ENCODE measurements around the gene KIF26B. TPM values are rescaled to one million over a fixed set of nuclear protein-coding genes. Genes with fewer than 3 reads are reported as not detected.

The KIF26B gene
- total RNA-seq, 1 donor from 2014 or later = 2.1 TPM

DNA sequence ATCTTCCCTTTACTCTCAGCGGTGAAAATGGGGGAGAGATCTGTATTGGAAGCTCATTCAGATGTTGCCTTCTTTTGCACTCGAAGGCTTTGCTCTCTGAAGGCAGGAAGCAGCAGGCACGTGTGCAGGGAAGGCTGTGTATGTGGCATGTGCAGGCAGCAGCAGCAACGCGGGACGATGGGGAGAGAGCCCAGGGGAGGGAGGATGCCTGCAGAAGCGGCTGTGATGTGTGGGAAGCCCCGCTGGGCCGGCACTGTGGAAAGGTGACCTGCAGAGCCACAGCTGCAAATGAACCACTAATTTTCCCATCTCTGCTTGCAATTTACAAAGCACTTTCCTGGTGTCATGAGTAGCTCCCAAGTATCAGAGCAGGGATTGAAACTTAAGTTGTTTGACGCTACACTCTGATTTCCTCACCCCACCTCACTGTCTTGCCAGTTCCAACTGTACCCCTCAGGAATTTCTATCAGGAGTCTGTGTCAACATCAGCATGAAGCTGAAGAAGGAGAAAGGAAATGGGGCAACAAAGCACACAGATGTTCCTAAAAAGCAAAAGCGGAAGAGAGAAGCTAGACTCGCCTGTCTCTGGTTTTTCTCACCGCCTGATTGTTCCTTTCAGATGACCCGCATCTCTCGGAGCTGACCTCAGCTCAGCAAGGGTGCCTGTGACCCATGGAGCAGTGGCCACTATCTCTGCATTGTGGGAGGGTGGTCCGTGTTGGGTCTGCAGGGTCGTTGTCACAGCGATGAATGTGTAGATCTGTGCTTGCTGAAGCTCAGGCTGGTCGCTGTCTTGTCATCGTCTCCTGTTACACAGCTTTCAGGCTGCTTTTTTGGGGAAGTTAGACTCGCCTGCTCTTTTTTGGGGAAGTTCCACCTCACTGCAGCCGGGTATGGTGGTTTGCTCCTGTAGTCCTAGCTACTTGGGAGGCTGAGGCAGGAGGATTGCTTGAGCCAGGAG, 156.1 kb downstream of the KIF26B start:
- no peaks in the 10 kb centered on the region for H3K36me3 ChIP-seq (ENCODE audit: control insufficient read depth, insufficient read depth, low read length)
- DNase-seq (ENCODE audit: low read depth) (no peak), FAIRE-seq (no peak)
- H3K4me3 ChIP-seq (ENCODE audit: low read depth, low read length) = no peak overlapping the region
- TF ChIP-seq, protein P1, sequence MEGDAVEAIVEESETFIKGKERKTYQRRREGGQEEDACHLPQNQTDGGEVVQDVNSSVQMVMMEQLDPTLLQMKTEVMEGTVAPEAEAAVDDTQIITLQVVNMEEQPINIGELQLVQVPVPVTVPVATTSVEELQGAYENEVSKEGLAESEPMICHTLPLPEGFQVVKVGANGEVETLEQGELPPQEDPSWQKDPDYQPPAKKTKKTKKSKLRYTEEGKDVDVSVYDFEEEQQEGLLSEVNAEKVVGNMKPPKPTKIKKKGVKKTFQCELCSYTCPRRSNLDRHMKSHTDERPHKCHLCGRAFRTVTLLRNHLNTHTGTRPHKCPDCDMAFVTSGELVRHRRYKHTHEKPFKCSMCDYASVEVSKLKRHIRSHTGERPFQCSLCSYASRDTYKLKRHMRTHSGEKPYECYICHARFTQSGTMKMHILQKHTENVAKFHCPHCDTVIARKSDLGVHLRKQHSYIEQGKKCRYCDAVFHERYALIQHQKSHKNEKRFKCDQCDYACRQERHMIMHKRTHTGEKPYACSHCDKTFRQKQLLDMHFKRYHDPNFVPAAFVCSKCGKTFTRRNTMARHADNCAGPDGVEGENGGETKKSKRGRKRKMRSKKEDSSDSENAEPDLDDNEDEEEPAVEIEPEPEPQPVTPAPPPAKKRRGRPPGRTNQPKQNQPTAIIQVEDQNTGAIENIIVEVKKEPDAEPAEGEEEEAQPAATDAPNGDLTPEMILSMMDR (IDR thresholded peaks at IDR 0.05; ENCODE audit: insufficient read depth, low read length, severe bottlenecking) = no peak
- H3K27me3 ChIP-seq (ENCODE audit: control insufficient read depth, insufficient read depth, low read length) = no peaks in the 10 kb centered on the region

DNA sequence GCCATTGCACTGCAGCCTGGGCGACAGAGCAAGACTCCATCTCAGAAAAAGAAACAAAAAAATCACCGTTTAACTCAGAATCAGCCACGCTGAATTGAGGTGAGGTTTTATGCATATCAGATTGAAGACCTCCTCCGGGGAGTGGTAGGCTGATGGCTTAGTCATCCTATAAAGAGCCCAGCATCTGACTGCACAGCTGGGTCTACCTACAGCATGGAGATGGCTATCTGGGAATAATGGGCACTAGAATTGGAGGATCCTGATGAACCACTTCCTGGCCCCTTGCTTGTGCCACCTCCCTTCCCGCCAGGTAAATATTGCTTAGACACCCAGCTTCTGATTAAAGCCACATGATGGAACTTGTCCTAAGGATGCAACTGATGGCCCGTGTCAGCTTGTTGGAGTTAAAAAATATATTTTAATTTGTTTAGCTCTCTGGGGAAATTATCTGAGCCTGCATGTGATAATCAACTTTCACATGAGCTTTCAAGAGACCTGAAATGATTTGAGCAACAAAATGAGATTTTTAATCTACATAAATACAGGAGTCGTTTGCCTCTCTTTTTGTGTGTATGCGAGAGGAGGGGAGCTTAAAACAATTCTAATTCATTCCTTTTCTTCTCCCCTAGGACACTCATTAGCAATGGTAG, 157.2 kb downstream of the KIF26B start:
- H3K36me3 ChIP-seq (ENCODE audit: control insufficient read depth, insufficient read depth, low read length) = no peaks in the 10 kb centered on the region
- H3K4me3 ChIP-seq (ENCODE audit: low read depth, low read length) = no peak overlapping the region
- no peak for FAIRE-seq
- TF ChIP-seq, protein P1 (IDR thresholded peaks at IDR 0.05; ENCODE audit: insufficient read depth, low read length, severe bottlenecking) = no peak
- H3K27me3 ChIP-seq (ENCODE audit: control insufficient read depth, insufficient read depth, low read length) = no peaks in the 10 kb centered on the region
- DNase-seq (ENCODE audit: low read depth) = no peak

DNA sequence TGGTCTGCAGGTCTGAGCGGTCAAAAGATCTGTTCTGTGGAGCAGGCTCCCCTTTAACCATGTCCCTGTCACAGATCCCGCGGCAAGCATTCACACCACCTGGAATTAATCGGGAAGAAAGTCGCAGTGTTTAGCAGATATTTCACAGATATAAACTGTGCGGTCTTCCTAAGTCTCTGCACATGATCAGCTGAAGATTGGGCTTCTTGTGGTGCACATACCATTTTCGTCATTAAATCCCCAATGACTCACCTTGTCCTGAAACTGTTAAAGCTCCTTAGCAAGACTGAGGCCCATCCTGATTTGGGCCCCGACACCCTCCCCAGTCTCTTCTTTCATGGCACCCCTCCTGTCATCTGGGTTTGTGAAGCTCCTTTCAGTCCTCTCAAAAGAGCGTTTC, 158.8 kb downstream of the KIF26B start:
- Histone ChIP-seq H3K27me3 (ENCODE audit: control insufficient read depth, insufficient read depth, low read length) (no peaks in the 10 kb centered on the region), H3K36me3 (ENCODE audit: control insufficient read depth, insufficient read depth, low read length) (no peaks in the 10 kb centered on the region), H3K4me3 (ENCODE audit: low read depth, low read length) (no peak overlapping the region)
- TF ChIP-seq, protein P1 (IDR thresholded peaks at IDR 0.05; ENCODE audit: insufficient read depth, low read length, severe bottlenecking) = no peak
- DNase-seq (ENCODE audit: low read depth) = no peak
- no peak for FAIRE-seq

DNA sequence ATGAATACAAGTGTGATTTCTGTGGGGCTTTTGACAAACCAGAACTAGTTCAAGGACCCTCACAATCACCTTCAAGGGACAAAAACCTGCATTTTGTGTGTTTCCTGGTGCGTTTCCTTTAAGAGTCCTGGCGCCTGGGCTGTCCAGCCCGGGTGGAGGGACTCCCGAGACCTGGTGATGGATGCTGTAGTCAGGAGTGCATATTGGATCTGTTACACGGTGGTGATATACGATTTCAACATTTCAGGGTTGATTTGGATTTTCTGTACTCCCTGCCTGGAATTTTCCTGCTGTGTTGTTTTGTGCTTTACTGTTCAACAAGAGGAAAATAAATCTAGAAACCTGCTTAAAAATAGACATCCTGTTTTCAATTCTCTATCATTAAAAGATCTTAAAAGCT, 162.0 kb downstream of the KIF26B start:
- no peaks in the 10 kb centered on the region for H3K27me3 ChIP-seq (ENCODE audit: control insufficient read depth, insufficient read depth, low read length)
- TF ChIP-seq, protein P1 (IDR thresholded peaks at IDR 0.05; ENCODE audit: insufficient read depth, low read length, severe bottlenecking) = no peak
- no peaks in the 10 kb centered on the region for H3K36me3 ChIP-seq (ENCODE audit: control insufficient read depth, insufficient read depth, low read length)
- no peak overlapping the region for H3K4me3 ChIP-seq (ENCODE audit: low read depth, low read length)
- DNase-seq (ENCODE audit: low read depth) (no peak), FAIRE-seq (no peak)

DNA sequence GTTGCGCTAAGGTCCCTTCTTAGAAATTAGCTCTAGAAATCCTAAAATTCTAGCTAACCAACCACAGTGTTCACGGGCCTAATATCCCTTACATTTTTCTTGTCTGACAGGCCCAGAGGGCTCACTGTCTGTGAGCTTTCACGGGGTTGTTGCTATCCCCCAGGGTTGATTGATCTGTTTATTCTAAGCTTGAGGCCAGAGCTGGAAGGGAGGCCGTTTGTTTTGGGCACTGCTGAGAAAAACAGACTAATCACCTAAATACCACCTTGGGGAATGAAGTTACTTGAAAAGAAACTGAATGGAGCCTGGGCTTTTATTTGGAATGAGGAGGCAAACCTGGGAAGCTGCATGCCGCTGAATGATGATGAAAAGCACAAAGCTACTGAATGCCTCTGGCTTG, 162.4 kb downstream of the KIF26B start:
- FAIRE-seq (no peak), DNase-seq (ENCODE audit: low read depth) (no peak)
- H3K27me3 ChIP-seq (ENCODE audit: control insufficient read depth, insufficient read depth, low read length) = no peaks in the 10 kb centered on the region

More for the DNA sequence above, 162.4 kb downstream of the KIF26B start:
- Histone ChIP-seq H3K4me3 (ENCODE audit: low read depth, low read length) (no peak overlapping the region), H3K36me3 (ENCODE audit: control insufficient read depth, insufficient read depth, low read length) (no peaks in the 10 kb centered on the region)
- TF ChIP-seq, protein P1 (IDR thresholded peaks at IDR 0.05; ENCODE audit: insufficient read depth, low read length, severe bottlenecking) = no peak

Data from bronchial epithelial cell (primary cell).